Measurements from ENCODE around the gene TNXB. TPM values are rescaled to one million over a fixed set of nuclear protein-coding genes. Genes with fewer than 3 reads are reported as not detected.
"Not testable (repeated sequence)": the region's sequence is repeated elsewhere in the genome, so short reads cannot be mapped to it uniquely, and the experiment has no call there.

The TNXB gene
- total RNA-seq, 1 donor from 2014 or later = 207 TPM

GRCh38 chr6:32050562-32050961, 58.6 kb downstream of the TNXB start:
- H3K4me1 ChIP-seq = peaks cover 28% of the 10 kb centered on the region
- H3K36me3 ChIP-seq = peaks cover 0 to 26% of the 10 kb centered on the region in 2 donors
- H3K27ac ChIP-seq = no peak overlapping the region
- no peak overlapping the region for H3K4me3 ChIP-seq
- no peaks in the 10 kb centered on the region for H3K9me3 ChIP-seq
- TF ChIP-seq POLR2AphosphoS5 (IDR thresholded peaks at IDR 0.05; ENCODE audit: insufficient read depth in 1 of 2, low read depth in 1 of 2) (no peak), POLR2A (IDR thresholded peaks at IDR 0.05) (no peak)
- TF ChIP-seq, protein P1, sequence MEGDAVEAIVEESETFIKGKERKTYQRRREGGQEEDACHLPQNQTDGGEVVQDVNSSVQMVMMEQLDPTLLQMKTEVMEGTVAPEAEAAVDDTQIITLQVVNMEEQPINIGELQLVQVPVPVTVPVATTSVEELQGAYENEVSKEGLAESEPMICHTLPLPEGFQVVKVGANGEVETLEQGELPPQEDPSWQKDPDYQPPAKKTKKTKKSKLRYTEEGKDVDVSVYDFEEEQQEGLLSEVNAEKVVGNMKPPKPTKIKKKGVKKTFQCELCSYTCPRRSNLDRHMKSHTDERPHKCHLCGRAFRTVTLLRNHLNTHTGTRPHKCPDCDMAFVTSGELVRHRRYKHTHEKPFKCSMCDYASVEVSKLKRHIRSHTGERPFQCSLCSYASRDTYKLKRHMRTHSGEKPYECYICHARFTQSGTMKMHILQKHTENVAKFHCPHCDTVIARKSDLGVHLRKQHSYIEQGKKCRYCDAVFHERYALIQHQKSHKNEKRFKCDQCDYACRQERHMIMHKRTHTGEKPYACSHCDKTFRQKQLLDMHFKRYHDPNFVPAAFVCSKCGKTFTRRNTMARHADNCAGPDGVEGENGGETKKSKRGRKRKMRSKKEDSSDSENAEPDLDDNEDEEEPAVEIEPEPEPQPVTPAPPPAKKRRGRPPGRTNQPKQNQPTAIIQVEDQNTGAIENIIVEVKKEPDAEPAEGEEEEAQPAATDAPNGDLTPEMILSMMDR (IDR thresholded peaks at IDR 0.05) = no peak
- H3K27me3 ChIP-seq = no peaks in the 10 kb centered on the region
- no peak for DNase-seq (ENCODE audit: extremely low spot score in 2 of 2)
- intact Hi-C loops (cut with DNase I) = no loop called here

DNA sequence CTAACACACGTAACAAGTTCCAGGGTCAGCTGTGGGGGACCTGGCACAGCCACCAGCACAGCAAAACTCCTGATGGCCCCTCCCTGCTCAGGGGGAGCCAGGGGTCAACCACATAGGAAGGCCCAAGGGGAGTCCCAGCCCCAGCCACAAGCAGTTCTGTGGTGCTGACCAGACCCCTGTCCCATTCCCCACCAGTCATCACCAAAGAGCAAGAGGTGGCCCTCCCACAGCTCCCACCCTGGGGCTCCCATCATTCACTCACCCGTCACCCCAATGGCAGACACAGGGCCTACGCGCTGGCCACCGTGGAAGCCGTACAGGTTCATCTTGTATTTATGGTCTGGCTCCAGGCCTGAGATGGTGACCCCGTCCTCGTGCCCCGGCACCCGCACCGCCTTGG, 59.4 kb downstream of the TNXB start:
- H3K27ac ChIP-seq = peak overlapping the region; percentile 13
- H3K9me3 ChIP-seq; intact Hi-C loops (cut with DNase I); DNase-seq (ENCODE audit: extremely low spot score in 2 of 2); H3K4me3 ChIP-seq; H3K27me3 ChIP-seq: not testable (repeated sequence)
- H3K4me1 ChIP-seq = peaks cover 28% of the 10 kb centered on the region
- peaks cover 0 to 22% of the 10 kb centered on the region in 2 donors for H3K36me3 ChIP-seq

DNA sequence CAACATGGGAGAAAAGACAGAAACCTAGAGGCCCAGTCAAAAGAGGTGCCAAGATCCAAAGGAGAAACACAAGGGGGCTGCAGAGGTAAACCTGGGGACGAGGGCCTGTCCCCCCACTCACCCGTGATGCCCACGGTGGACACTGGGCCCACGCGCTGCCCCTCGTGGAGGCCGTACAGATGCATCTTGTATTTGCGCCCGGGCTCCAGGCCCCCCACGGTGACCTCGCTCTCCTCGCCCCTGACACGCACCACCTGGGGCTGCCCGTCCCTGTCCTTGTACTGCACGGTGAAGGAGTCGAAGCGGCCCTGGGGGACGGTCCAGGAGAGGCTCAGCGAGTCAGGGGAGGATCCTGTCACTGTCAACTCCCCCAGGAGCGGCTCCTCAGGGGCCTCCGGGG, 60.0 kb downstream of the TNXB start:
- Histone ChIP-seq H3K27ac (peak overlapping the region; percentile 88), H3K36me3 (peaks cover 0 to 16% of the 10 kb centered on the region in 2 donors), H3K4me1 (peaks cover 28% of the 10 kb centered on the region)
- DNase-seq (ENCODE audit: extremely low spot score in 2 of 2); H3K27me3 ChIP-seq; H3K4me3 ChIP-seq; H3K9me3 ChIP-seq; intact Hi-C loops (cut with DNase I): not testable (repeated sequence)

DNA sequence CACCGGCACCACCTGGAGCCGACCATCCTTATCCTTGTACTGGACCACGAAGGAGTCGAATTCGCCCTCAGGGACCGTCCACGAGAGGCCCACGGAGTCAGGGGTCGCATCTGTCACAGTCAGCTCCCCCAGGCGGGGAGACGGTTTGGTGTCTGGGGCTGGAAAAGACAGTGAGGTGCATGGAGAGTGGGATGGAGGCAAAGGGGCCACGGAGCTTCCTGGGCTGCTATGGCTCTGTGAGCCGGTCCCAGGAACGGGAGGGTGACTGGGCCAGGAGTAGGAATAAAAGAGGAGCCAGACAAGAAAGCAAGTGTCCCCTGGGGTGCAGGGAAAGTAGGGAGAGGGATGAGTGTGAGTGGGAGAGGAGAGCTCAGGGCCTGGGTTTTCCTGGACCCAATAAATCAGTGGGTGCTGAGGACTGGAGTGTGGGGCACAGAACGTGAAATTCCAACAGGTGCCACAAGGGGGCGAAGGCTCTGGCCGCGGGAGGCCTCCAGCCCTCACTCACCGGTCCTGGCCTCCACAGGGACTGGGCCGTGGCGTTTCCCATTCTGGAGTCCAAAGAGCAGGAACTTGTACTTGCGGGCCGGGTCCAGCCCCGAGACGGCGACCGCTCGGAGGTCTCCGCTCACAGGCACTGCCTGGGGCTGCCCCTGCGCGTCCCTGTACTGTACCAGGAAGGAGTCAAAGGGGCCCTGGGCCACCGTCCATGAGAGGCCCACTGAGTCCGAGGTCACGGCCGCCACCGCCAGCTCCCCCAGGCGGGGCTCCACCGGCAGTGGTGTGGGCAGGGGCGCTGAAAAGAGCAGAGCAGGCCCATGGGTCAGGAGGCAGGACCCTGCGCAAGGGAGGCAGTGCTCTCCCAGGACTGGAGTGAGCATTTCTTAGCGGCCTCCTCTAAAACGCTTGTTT, 61.0 kb downstream of the TNXB start:
- Histone ChIP-seq H3K36me3 (peaks cover 0 to 9% of the 10 kb centered on the region in 2 donors), H3K4me3 (no peak overlapping the region)
- intact Hi-C loops (cut with DNase I) = loop anchor here (2.0 kb wide), 2 partner anchors 35 to 61 kb away; partner anchors contain the start of gene TNXB

GRCh38 chr6:32047539-32047854, 61.6 kb downstream of the TNXB start:
- intact Hi-C loops (cut with DNase I) = loop anchor here (2.0 kb wide), 2 partner anchors 35 to 61 kb away; partner anchors contain the start of gene TNXB
- peaks cover 0 to 3% of the 10 kb centered on the region in 2 donors for H3K36me3 ChIP-seq

More for the DNA sequence above, 61.0 kb downstream of the TNXB start:
- peaks cover 28% of the 10 kb centered on the region for H3K4me1 ChIP-seq
- TF ChIP-seq, protein P1 (IDR thresholded peaks at IDR 0.05) = peak; percentile 43 to 77 (median 56)
- no peak for TF ChIP-seq POLR2A (IDR thresholded peaks at IDR 0.05)
- peak in 1 of 2 donors; percentile 46 for TF ChIP-seq POLR2AphosphoS5 (IDR thresholded peaks at IDR 0.05; ENCODE audit: insufficient read depth in 1 of 2, low read depth in 1 of 2)
- no peaks in the 10 kb centered on the region for H3K9me3 ChIP-seq
- H3K27me3 ChIP-seq = no peaks in the 10 kb centered on the region
- peak overlapping the region; percentile 88 for H3K27ac ChIP-seq
- DNase-seq (ENCODE audit: extremely low spot score in 2 of 2) = peak in 1 of 2 donors; percentile 89

More at GRCh38 chr6:32047539-32047854, 61.6 kb downstream of the TNXB start:
- DNase-seq (ENCODE audit: extremely low spot score in 2 of 2) = no peak
- Histone ChIP-seq H3K27me3 (no peaks in the 10 kb centered on the region), H3K27ac (peak overlapping the region; percentile 88), H3K4me1 (peaks cover 28% of the 10 kb centered on the region), H3K9me3 (no peaks in the 10 kb centered on the region), H3K4me3 (no peak overlapping the region)
- no peak for TF ChIP-seq POLR2A (IDR thresholded peaks at IDR 0.05)
- TF ChIP-seq, protein P1 (IDR thresholded peaks at IDR 0.05) = no peak
- no peak for TF ChIP-seq POLR2AphosphoS5 (IDR thresholded peaks at IDR 0.05; ENCODE audit: insufficient read depth in 1 of 2, low read depth in 1 of 2)
